Spleen (tissue), 11 donors: Measurements from ENCODE around the gene GSN. TPM values are rescaled to one million over a fixed set of nuclear protein-coding genes. Genes with fewer than 3 reads are reported as not detected.

Experiments used
- DNase-seq: peaks from one replicate; pipeline ENCODE4 v3.0.0-alpha.2; 2020
- H3K27ac ChIP-seq, 8 donors: fragments of 200-600 bp; sonication (generic) in 7 of 8; 1 replicate in 4 of 8; 2 replicates in 4 of 8; pipeline versions ENCODE4 v1.5.0 to v1.8.0; 2016 to 2021; ENCODE audit warnings: inconsistent platforms in 4 of 8, mild to moderate bottlenecking in 4 of 8, moderate library complexity in 1 of 8
- H3K27me3 ChIP-seq, 7 donors: fragments of 200-600 bp; sonication (generic) in 6 of 7; replicated peaks in 1 of 7; 1 replicate in 4 of 7; 2 replicates in 3 of 7; pipeline versions ENCODE4 v1.5.0 to v1.8.0; 2016 to 2021; ENCODE audit warnings: inconsistent platforms in 3 of 7, mild to moderate bottlenecking in 1 of 7
- H3K36me3 ChIP-seq, 6 donors: fragments of 200-600 bp; sonication (generic) in 5 of 6; 1 replicate in 4 of 6; 2 replicates in 2 of 6; pipeline versions ENCODE4 v1.5.0 to v1.8.0; 2016 to 2021; ENCODE audit warnings: inconsistent platforms in 2 of 6
- H3K4me1 ChIP-seq, 6 donors: fragments of 200-600 bp; sonication (generic) in 5 of 6; 1 replicate in 3 of 6; 2 replicates in 3 of 6; pipeline versions ENCODE4 v1.5.0 to v1.8.0; 2016 to 2021; ENCODE audit warnings: inconsistent platforms in 3 of 6
- H3K4me3 ChIP-seq, 8 donors: fragments of 200-600 bp; sonication (generic) in 7 of 8; 1 replicate in 4 of 8; 2 replicates in 4 of 8; pipeline versions ENCODE4 v1.5.0 to v1.8.0; 2016 to 2021; ENCODE audit warnings: inconsistent platforms in 4 of 8, mild to moderate bottlenecking in 4 of 8, moderate library complexity in 2 of 8
- H3K9me3 ChIP-seq, 8 donors: fragments of 200-600 bp; sonication (generic) in 7 of 8; 1 replicate in 4 of 8; 2 replicates in 4 of 8; pipeline versions ENCODE4 v1.5.0 to v1.8.0; 2016 to 2021; ENCODE audit warnings: inconsistent platforms in 4 of 8
- CTCF ChIP-seq, 11 experiments: fragments of 200-600 bp in 7 of 11; fragments of 450-650 bp in 4 of 11; sonication (generic) in 4 of 11; IDR thresholded peaks in 8 of 11; conservative IDR thresholded peaks in 3 of 11; 1 replicate in 7 of 11; 2 replicates in 4 of 11; pipeline versions ENCODE4 v1.4.0 to v1.8.0; 2016 to 2021; ENCODE audit warnings: antibody characterized with exemption in 11 of 11, inconsistent platforms in 4 of 11, mild to moderate bottlenecking in 1 of 11
- POLR2A ChIP-seq, 3 donors: fragments of 450-650 bp; IDR thresholded peaks; one replicate each; pipeline ENCODE4 v1.5.1; 2017; ENCODE audit warnings: antibody characterized with exemption in 3 of 3, mild to moderate bottlenecking in 1 of 3
- POLR2AphosphoS5 ChIP-seq, 3 donors: sonication (generic); formaldehyde crosslinking; IDR thresholded peaks; one replicate each; pipeline ENCODE4 v1.5.1; 2017; ENCODE audit warnings: antibody characterized with exemption in 3 of 3
- WGBS, 5 donors: extraction: QIAGEN DNeasy Blood & Tissue Kit in 3 of 5; methylation state at CpG; one replicate each; pipeline versions ENCODE4 v1.1.5 to v1.1.7; 2013 to 2018; 5-methylcytosine and 5-hydroxymethylcytosine counted together
- intact Hi-C: fragments of 100-400 bp; cut with DNase I; formaldehyde crosslinking; loops from one replicate; pipeline ENCODE4 v1.15.0; 2023; ENCODE audit warnings: low total_unique reads
- polyA plus RNA-seq, 3 donors: library from polyadenylated mRNA; stranded (reverse); fragments of 200-250 nt; gene quantifications; one replicate each; pipeline ENCODE4 v1.2.1, GENCODE V29; 2013
- total RNA-seq, 7 donors: library from RNA; depleted of rRNA in 3 of 7; stranded (reverse); fragments of >200 nt in 3 of 7; fragmentation: NEBNext Ultra II Directional in 4 of 7; extraction: Animal tissue kit (Norgen Biotek cat#: 25700) in 4 of 7; gene quantifications; one replicate each; pipeline versions ENCODE4 v1.1.0 to v1.2.1, GENCODE V29; 2016 to 2021
- donor health status: healthy with polysubstance abuse.
- donor health status: DM: no; HTN: no; CAD: no; lungs with moderate emphysema.
- donor health status: DM: no; HTN: no; CAD: no.
- donor health status: Bipolar disorder and iron deficiency.
- donor health status: healthy.
- donor health status: DM: no; HTN: no; CAD: no.
- donor health status: DM: yes; HTN: yes; CAD: no.

GSN gene
- total and polyA plus RNA-seq, 10 donors = 115 to 432 (median 227) TPM

- Histone ChIP-seq H3K27ac (peak overlapping the region; percentile 79 to 95 (median 88)), H3K4me1 (peaks cover 63 to 97% (median 89%) of the 10 kb centered on the region in 6 donors), H3K27me3 (no peaks in the 10 kb centered on the region), H3K9me3 (no peaks in the 10 kb centered on the region), H3K36me3 (peaks cover 0 to 54% (median 0%) of the 10 kb centered on the region in 6 donors), H3K4me3 (peak overlapping the region in 3 of 8 donors; percentile 2 to 53 (median 13))
- intact Hi-C loops = no loop called here
- TF ChIP-seq POLR2A (IDR thresholded peaks at IDR 0.05) (no peak), CTCF (IDR thresholded peaks at IDR 0.05 in 8 of 11, conservative IDR thresholded peaks at IDR 0.05 in 3 of 11) (no peak), POLR2AphosphoS5 (IDR thresholded peaks at IDR 0.05) (peak; percentile 61 to 91 (median 66))
- no peak for DNase-seq
- WGBS, 5 donors = 18 to 34% (median 21%) methylated on average over 10 to 18 of the region's 18 CpGs
These were observed 18.1 kb downstream of the GSN start for GRCh38 chr9:121285835-121286687.

GRCh38 chr9:121286688-121286972, 18.7 kb downstream of the GSN start:
- DNase-seq = no peak
- 48 to 74% (median 59%) methylated on average over 2 of the region's 2 CpGs for WGBS, 5 donors
- intact Hi-C loops = no loop called here
- no peaks in the 10 kb centered on the region for H3K27me3 ChIP-seq
- no peak for TF ChIP-seq POLR2AphosphoS5 (IDR thresholded peaks at IDR 0.05)
- no peak for TF ChIP-seq CTCF (IDR thresholded peaks at IDR 0.05 in 8 of 11, conservative IDR thresholded peaks at IDR 0.05 in 3 of 11)
- TF ChIP-seq POLR2A (IDR thresholded peaks at IDR 0.05) = no peak
- H3K27ac ChIP-seq = peak overlapping the region; percentile 79 to 95 (median 88)
- peaks cover 0 to 50% (median 0%) of the 10 kb centered on the region in 6 donors for H3K36me3 ChIP-seq
- no peaks in the 10 kb centered on the region for H3K9me3 ChIP-seq
- peaks cover 57 to 91% (median 84%) of the 10 kb centered on the region in 6 donors for H3K4me1 ChIP-seq
- peak overlapping the region in 3 of 8 donors; percentile 2 to 53 (median 13) for H3K4me3 ChIP-seq

- H3K4me1 ChIP-seq = peaks cover 52 to 86% (median 78%) of the 10 kb centered on the region in 6 donors
- intact Hi-C loops = no loop called here
- 23 to 49% (median 35%) methylated on average over 13 of the region's 13 CpGs for WGBS, 5 donors
These were observed 19.2 kb downstream of the GSN start for GRCh38 chr9:121286973-121287741.

More at GRCh38 chr9:121286973-121287741, 19.2 kb downstream of the GSN start:
- peak; percentile 36 to 71 (median 57) for TF ChIP-seq POLR2AphosphoS5 (IDR thresholded peaks at IDR 0.05)
- no peak for TF ChIP-seq POLR2A (IDR thresholded peaks at IDR 0.05)
- TF ChIP-seq CTCF (IDR thresholded peaks at IDR 0.05 in 8 of 11, conservative IDR thresholded peaks at IDR 0.05 in 3 of 11) = peak in 2 of 11 experiments; percentile 12 to 28
- Histone ChIP-seq H3K9me3 (no peaks in the 10 kb centered on the region), H3K36me3 (peaks cover 0 to 50% (median 0%) of the 10 kb centered on the region in 6 donors), H3K27me3 (no peaks in the 10 kb centered on the region), H3K4me3 (peak overlapping the region in 3 of 8 donors; percentile 2 to 53 (median 13)), H3K27ac (peak overlapping the region; percentile 79 to 95 (median 88))
- DNase-seq = no peak
